GM12892 (cell line): ENCODE results near the gene LPIN3.

Experiments used
- DNase-seq: peaks from one replicate; pipeline ENCODE4 v3.0.0; 2011; ENCODE audit not compliant: insufficient read length
- FAIRE-seq: peaks from 2 replicates; lab custom pipeline; 2011; peaks lifted over from hg19 to GRCh38; lab: Jason Lieb, UNC
- POLR2A ChIP-seq: IDR thresholded peaks from 2 replicates; pipeline ENCODE4 v1.6.1; 2011; ENCODE audit warnings: low read depth, low read length, control low read depth
- POLR2AphosphoS5 ChIP-seq: IDR thresholded peaks from 2 replicates; pipeline ENCODE4 v1.6.1; 2011; ENCODE audit warnings: low read depth, low read length, control low read depth
- TAF1 ChIP-seq: IDR thresholded peaks from 2 replicates; pipeline ENCODE4 v1.6.1; 2011; ENCODE audit warnings: low read depth, mild to moderate bottlenecking, control low read depth, low read length, borderline replicate concordance

Gene LPIN3

DNA sequence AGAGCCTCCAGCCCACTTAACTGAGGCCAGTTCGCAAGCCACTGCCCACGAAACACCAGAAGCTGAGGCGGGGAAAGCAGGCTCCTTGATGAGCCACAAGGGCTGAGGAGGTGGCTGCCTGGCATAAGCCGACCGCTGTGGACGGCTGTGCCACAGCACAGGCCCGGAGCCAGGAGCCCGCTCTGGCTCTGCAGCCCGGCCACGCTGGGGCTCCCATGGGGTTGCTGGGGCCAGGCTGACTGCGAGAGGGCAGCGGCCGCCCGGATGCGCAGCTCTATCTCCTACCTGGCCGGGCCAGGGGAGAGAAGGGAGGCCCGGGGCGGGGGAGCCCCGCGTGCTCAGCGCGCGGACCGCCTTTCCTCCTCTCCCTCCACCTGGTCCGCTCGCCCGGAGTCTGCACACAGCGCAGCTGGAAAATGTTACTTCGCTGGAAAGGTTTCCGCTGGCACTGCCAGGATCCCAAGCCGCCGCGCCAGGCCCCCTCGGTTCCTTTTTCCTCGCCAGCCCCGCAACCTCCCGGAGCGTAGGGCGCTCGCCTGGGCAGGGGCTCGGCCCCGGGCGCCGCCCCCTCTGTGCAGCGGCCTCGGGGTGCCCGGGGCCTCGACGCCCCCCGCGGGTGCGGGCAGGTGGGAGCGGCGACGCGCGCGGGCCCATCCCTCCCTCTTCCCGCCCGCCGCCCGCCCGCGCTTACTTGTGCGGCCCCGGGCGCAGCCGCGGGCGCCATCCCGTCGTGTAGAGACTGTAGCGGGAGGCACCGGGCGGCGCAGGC is 25.3 kb downstream of the LPIN3 start:
- FAIRE-seq (no peak), DNase-seq (no peak)
- TF ChIP-seq POLR2AphosphoS5 = no peak
- no peak for TF ChIP-seq POLR2A
- no peak for TF ChIP-seq TAF1

DNA sequence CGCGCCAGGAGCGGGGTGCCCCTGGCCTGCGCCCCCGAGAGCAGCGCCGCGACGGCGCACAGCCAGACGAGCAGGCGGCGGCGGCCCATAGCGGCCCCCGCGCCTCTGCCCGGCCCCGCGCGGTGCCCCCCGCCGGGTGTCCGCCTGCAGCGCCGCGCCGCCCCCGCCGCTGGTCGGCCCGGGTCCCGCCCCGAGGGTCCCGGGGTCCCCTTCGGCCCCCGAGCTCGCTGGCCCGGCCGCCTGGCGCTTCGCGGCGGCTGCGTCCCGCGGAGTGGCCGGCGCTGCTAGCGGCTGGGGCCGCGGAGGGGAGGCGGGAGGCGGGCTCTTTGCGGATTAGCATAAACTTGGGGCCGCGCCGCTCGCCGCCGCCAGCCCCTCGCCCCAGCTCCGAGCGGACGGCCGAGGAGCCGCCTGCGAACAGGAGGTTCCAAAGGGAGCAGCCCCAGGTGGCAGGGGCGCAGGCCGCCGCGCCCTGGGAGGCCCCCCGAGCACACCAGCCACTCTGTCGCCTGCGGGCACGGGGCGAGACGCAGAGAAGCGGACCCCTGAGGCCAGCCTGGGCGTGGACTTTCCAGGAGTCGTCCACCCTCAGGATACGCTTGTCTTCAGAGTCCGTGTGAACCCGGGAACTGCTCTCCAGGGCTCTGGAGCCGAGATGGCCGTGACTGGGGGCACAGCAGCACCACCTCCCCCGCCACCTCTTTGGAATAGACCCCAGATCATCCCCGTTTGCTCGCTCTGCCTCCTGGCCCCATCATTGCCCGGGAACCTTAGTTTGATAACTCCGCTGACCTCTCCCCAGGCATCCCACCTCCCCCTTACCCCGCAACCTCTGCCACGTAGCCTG is 26.1 kb downstream of the LPIN3 start, which contains the start of gene EMILIN3:
Gene EMILIN3 (minus strand): TSS at position 273 of the 847 bp plus-strand sequence. CDS start 184 bp downstream, at position 89.
- DNase-seq (no peak), FAIRE-seq (no peak)
- no peak for TF ChIP-seq POLR2A

DNA sequence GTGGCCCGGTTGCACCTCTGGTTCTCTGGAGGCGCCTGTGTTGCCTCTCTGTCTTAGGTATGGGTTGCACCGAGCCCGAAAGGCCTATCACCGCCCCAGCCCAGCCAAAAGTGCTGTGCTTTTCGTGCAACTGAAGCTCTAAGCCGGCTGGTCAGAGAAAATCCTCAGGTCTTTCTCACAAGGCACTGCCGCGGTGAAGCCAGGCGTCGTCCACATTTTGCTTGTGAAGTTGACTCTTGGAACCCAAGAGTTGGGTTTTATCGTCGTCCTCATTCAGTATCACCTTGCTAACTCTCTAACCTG is 26.7 kb downstream of the LPIN3 start:
- no peak for FAIRE-seq
- no peak for TF ChIP-seq POLR2A
- no peak for TF ChIP-seq POLR2AphosphoS5
- no peak for TF ChIP-seq TAF1

DNA sequence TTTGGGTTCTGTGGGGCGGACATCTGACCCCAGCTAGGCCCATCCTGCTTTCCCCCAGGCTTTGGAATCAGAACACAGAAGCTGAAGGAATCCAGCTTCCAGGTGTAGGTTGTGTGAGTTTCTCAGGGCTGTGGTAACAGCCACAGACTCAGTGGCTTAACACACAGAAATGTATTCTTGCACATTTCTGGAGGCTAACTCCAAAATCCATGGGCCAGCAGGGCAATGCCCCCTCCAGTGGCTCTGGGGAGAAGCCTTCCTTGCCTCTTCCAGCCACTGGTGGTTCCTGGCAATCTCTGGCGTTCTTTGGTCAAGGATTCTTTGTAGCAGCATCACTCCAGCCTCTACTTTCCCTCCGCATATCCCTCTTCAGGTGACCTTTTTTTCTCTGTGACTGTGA is 27.3 kb downstream of the LPIN3 start:
- TF ChIP-seq POLR2AphosphoS5 = no peak
- TF ChIP-seq TAF1 = no peak
- TF ChIP-seq POLR2A = no peak
- no peak for DNase-seq

More for the DNA sequence above, 26.7 kb downstream of the LPIN3 start:
- no peak for DNase-seq

DNA sequence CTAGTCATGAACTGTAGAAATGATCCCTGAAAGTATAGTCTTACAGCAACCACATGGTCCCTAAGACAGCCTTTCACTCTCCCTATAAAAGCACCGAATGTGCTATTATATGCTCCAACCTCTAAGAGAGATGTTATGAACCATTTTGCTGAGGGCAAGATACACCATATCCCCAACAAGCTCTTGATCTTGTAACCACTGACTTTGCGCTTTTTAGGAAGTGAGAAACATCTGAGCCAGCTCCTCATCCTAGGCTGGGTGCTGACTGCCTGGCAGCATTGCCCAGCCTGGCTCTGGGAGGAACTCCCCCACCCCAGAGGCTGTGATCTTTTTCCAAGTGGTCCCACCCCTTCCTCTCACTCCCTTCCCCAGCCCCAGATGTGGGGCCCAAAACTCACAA is 29.1 kb downstream of the LPIN3 start:
- DNase-seq = no peak
- no peak for FAIRE-seq
- TF ChIP-seq POLR2A (no peak), POLR2AphosphoS5 (no peak), TAF1 (no peak)

More for the DNA sequence above, 27.3 kb downstream of the LPIN3 start:
- FAIRE-seq = no peak

DNA sequence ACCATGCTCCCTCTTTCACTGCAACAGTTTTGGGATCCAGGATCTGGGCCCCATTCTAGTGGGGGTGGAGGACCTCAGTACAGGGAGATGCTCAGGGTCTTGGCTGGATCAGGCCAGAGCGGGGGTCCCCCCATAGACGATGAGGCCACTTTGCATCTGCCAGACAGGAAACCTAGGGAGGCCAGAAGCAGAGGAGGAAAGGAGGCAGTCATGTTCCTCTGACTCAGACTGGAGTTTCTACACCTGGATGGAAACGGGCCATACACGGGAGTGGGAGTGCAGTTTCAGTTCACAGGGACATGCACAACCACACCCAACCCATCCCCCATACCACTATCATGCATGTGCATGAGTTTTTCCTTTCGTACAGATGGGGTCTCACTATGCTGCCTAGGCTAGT is 29.6 kb downstream of the LPIN3 start:
- DNase-seq (no peak), FAIRE-seq (no peak)
- TF ChIP-seq POLR2AphosphoS5 (no peak), POLR2A (no peak), TAF1 (no peak)

DNA sequence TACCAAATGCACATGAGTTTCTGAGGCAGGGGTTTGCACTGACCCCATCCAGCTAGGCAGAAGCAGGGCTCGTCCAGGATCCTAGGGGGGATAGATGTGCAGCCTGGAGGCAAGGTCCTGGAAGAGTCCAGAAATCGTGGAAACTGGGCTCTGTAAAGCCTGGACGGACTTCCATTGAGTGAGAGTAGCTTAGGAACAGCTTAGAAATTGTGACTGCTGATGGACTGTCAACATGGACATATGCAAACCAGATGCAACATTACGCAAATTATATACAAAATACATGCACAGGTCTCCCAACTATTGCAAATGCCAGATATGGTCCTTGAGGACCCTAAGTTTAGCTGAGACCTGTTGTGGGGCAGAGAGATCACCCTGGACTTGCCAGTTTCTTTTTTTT is 30.8 kb downstream of the LPIN3 start:
- no peak for DNase-seq
- no peak for FAIRE-seq

DNA sequence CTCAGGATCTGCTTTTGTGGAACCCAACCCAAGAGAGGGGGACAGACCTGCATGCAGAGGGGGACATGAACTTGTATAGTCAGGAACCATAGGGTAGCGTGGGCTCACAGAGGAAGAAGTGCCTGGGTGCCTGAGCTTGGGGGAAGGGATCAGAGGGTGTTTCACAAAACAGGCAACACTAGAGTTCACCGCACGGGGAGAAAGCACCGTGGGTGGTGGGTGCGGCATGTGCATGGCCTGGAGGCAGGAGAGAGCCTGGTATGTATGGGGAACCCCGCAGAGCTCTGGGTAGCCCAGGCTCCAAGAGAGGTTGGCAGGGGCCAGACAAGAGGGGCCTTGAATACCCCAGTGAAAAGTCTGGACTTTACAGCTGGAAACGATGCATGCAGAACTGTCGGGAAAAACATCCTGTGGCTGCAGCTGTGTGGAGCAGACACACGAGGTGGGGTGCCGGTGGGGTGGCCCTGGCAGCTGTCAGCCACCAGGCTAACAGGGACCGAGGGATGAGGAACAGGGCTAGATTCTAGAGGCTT is 32.7 kb downstream of the LPIN3 start:
- DNase-seq = no peak
- FAIRE-seq = no peak
- no peak for TF ChIP-seq TAF1
- no peak for TF ChIP-seq POLR2A
- TF ChIP-seq POLR2AphosphoS5 = no peak

More for the DNA sequence above, 30.8 kb downstream of the LPIN3 start:
- TF ChIP-seq TAF1 = no peak

DNA sequence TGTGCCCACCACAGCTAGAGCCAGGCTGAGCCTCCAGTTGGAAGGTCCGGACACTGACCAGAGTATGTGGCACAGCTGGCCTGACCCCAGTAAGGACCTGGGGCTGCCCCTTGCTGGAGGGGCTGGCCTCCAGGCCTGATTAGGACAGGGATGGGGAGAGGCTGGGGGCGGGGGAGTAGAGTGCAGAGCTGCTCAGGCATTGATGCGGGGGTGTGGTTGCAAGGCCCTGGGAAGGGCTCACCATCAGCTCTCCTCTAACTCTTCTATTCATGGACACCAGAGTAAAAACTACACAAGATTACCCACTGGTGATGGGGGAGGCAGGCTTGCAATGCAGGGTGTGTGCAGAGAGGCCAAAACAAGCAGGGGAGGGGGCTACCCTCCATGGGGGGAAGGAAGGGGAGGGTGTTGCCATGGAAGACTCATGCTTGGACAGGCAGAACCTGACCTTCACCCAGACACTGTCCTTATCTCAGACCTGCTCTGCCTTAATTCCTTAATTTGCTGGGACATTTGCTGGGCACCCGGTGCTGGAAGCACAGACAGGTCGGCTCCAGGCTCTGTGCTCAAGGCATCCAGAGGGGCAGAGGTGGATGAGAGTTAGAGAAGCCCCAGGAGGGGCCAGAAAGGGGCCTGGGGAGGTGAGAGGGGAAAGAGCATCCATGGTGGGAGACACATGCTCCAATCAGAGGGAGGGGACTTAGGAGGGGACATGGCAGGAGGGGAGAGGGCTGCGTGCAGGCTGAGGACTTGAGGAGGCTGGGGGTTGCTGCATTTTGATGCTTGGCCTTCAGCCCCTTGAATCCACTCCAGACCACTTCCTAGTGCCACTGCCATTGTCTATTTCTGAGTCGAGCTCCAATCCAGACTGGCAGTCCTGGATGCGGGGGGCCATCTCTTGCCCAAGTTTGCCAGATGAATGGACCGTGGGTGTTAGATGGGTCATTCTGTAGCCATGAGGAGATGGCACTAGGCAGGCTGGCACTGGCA is 33.6 kb downstream of the LPIN3 start:
- TF ChIP-seq POLR2AphosphoS5 = no peak
- no peak for TF ChIP-seq POLR2A
- TF ChIP-seq TAF1 = no peak
- FAIRE-seq (no peak), DNase-seq (no peak)

DNA sequence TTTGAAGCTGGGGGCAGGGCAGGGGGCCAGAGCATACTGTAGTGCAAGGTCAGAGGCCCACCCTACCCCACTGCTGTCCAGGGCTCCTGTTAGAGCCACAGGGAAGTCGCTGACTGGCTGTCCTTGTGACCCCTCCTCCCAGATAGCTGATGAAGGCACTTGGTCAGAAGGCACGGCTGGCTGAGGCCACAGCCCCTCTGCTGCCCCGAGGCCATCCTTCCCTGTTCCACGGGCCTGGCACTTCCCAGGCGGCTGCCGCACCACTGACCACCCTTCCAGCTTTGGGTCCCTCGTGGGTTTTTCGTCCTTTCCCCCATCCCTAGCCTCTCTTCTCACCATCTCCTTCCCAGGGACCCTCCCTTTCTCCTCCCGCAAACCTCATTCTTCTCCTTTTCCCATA is 35.2 kb downstream of the LPIN3 start:
- TF ChIP-seq TAF1 = no peak
- no peak for TF ChIP-seq POLR2A
- no peak for TF ChIP-seq POLR2AphosphoS5

DNA sequence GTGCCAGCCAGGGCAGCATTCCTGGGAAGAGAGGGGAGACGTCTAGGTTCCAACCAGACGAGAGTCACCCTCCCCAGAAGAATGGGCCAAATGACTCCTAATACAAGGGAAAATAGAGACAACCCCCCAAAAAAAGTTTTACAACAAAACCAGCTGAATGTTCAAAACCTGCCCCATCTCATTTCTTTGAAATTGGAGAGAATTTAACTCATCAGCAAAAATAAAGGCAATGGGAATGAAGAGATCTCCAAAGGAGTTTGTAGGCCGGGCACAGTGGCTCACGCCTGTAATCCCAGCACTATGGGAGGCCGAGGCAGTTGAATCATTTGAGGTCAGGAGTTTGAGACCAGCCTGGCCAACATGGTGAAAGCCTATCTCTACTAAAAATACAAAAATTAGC is 35.7 kb downstream of the LPIN3 start:
- FAIRE-seq = no peak
- TF ChIP-seq POLR2AphosphoS5 (no peak), POLR2A (no peak)
- no peak for DNase-seq

More for the DNA sequence above, 35.2 kb downstream of the LPIN3 start:
- FAIRE-seq (no peak), DNase-seq (no peak)
